B cell (primary cell): ENCODE data around the gene EDN3.

ENCODE experiments used
- CTCF ChIP-seq: fragments of 200-600 bp; IDR thresholded peaks from one replicate; pipeline ENCODE4 v1.8.0; 2022; ENCODE audit warnings: antibody characterized with exemption, mild to moderate bottlenecking
- EZH2 ChIP-seq: IDR thresholded peaks from 2 replicates; pipeline ENCODE4 v1.6.1; 2012; ENCODE audit warnings: borderline replicate concordance, low read depth, mild to moderate bottlenecking, moderate library complexity, low read length; ENCODE audit not compliant: insufficient read depth, poor library complexity, severe bottlenecking

- TF ChIP-seq CTCF (no peak), EZH2 (no peak)
Observed at GRCh38 chr20:59255256-59255655, 45.2 kb upstream of the EDN3 start.
